Measurements from ENCODE around the gene NEMF.

DNA sequence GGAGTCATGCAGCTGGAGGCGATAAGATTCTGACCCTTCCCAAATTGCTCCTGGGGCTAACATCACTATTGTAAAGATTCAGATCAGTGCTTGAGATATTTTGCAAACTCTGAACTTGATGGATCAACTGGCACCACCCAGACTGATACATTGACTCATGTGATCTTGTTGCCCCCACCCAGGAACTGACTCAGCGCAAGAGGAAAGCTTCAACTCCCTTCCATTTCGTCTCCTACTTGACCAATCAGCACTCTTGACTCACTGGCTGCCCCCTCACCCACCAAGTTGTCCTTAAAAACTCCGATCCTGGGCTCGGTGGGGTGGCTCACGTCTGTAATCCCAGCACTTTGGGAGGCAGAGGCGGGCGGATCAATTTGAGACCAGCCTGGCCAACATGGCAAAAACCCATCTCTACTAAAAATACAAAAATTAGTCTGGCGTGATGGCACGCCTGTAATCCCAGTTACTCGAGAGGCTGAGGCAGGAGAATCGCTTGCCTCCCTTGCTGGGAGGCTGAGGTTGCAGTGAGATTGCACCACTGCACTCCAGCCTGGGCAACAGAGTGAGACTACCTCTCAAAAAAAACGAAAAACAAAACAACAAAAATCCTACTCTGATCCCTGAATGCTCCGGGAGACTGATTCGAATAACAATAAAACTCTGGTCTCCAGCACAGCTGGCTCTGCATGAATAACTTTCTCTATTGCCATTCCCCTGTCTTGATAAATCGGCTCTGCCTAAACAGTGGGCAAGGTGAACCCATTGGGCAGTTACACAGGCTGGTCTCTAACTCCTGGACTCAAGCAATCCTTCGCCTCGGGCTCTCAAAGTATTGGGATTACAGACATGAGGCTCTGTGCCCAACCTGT lies 30.5 kb upstream of the NEMF start:
- TF ChIP-seq, protein P1, sequence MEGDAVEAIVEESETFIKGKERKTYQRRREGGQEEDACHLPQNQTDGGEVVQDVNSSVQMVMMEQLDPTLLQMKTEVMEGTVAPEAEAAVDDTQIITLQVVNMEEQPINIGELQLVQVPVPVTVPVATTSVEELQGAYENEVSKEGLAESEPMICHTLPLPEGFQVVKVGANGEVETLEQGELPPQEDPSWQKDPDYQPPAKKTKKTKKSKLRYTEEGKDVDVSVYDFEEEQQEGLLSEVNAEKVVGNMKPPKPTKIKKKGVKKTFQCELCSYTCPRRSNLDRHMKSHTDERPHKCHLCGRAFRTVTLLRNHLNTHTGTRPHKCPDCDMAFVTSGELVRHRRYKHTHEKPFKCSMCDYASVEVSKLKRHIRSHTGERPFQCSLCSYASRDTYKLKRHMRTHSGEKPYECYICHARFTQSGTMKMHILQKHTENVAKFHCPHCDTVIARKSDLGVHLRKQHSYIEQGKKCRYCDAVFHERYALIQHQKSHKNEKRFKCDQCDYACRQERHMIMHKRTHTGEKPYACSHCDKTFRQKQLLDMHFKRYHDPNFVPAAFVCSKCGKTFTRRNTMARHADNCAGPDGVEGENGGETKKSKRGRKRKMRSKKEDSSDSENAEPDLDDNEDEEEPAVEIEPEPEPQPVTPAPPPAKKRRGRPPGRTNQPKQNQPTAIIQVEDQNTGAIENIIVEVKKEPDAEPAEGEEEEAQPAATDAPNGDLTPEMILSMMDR (optimal IDR thresholded peaks at IDR 0.05 in 1 of 3, IDR thresholded peaks at IDR 0.05 in 1 of 3, conservative IDR thresholded peaks at IDR 0.05 in 1 of 3; ENCODE audit: extremely low read depth in 1 of 3, insufficient read depth in 2 of 3, low read length in 3 of 3): no peak
- TF ChIP-seq EZH2 (IDR thresholded peaks at IDR 0.05; ENCODE audit: low read length): no peak

Measured in keratinocyte (primary cell).